T-helper 1 cell treated with Interleukin-12 subunit alpha and Interleukin-12 subunit beta and Interleukin-4 antibody, amounts not matched to agents 30 μg/mL and 1 μg/mL, for 36 hours (primary cell): Measurements from ENCODE around the gene SNAI3.

Experiments
- H3K27ac Mint-ChIP-seq: one replicate; pipeline ENCODE4 v1.8.0; 2021; ENCODE audit warnings: mild to moderate bottlenecking, mixed read lengths
- H3K27me3 Mint-ChIP-seq: one replicate; pipeline ENCODE4 v1.8.0; 2021; ENCODE audit warnings: low read depth, mixed read lengths
- H3K36me3 Mint-ChIP-seq: one replicate; pipeline ENCODE4 v1.8.0; 2021; ENCODE audit warnings: low read depth, mixed read lengths
- H3K4me1 Mint-ChIP-seq: one replicate; pipeline ENCODE4 v1.8.0; 2021; ENCODE audit warnings: low read depth, mixed read lengths
- H3K4me3 Mint-ChIP-seq: one replicate; pipeline ENCODE4 v1.8.0; 2021; ENCODE audit warnings: mild to moderate bottlenecking, moderate library complexity, mixed read lengths
- H3K9me3 Mint-ChIP-seq: one replicate; pipeline ENCODE4 v1.8.0; 2021; ENCODE audit warnings: mixed read lengths

SNAI3 gene

DNA sequence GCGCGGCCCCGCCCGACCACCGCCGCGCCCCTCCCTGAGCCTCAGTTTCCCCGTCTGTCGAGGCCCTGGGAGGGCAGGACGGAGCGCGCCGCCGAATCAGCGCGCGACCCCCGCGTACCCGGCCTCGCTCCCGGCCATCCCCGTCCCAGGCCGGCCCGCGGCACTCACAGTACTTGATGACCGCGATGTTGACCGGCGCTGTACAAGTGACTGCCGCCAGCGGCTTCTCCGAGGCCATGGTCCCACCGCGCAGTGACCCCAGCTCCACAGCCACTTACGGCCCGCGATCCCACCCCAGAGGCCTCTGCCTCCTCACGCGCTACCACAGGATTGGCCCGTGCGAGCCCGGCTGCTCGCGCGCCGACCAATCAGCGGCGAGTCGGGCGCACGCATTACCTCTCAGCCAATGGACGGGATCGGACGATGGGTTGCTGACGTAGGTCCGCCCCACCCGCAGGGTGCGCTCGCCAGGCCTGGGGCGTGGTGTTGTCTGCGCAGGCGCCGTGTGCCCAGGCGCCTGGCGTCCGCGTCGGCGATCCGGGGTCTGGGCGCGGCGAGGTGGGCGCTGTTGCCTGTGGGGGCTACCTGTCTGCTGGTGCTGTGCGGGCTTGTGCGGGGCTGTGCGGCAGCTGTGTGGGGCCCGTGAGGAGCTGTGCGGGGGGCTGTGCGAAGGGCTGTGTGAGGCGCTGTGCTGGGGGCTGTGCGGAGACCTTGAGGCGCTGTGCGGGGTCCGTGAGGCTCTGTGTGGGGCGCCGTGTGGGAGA, 23.3 kb downstream of the SNAI3 start, which contains the start of gene MVD:
Gene MVD, minus strand, starts transcription at position 249 of the 764 bp plus-strand sequence. Its CDS starts 11 bp downstream, at position 238.
- Mint-ChIP-seq H3K27ac (peak within 1 kb of the TSS; percentile 96), H3K9me3 (no peaks in the 10 kb centered on the region), H3K36me3 (peaks cover 7% of the 10 kb centered on the region), H3K27me3 (no peaks in the 10 kb centered on the region), H3K4me1 (peaks cover 21% of the 10 kb centered on the region), H3K4me3 (peak within 1 kb of the TSS; percentile 96)

DNA sequence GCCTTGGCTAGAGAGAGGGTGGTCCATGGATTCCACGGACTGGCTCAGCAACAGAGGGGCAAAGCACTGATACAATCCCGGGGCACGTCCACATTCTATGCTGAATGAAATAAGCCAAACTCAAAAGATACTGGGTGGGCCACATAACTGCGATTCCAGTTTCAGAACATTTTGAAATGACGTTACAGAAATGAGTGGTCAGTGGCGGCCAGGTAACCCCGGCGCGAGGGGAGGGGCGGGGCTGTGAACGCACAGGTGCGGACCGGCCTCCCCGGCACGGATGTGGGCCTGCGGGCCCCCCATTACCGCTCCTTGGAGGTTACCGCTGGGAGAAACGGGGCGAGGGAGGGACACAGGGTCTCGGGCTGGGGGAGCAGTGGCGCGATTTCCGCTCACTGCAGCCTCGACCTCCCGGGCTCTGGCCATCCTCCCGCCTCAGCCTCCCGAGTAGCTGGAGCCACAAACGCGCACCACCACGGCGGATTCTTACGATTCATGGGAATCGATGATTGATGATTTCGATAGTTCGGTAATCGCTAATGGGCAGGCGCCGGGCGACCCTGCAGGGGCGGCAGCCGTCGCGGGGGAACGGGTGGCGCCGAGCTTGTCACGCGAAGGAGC, 24.0 kb downstream of the SNAI3 start:
- Mint-ChIP-seq H3K27me3 (no peaks in the 10 kb centered on the region), H3K27ac (peak overlapping the region; percentile 89), H3K4me3 (peak overlapping the region; percentile 96), H3K4me1 (peaks cover 21% of the 10 kb centered on the region), H3K36me3 (peaks cover 7% of the 10 kb centered on the region), H3K9me3 (no peaks in the 10 kb centered on the region)

DNA sequence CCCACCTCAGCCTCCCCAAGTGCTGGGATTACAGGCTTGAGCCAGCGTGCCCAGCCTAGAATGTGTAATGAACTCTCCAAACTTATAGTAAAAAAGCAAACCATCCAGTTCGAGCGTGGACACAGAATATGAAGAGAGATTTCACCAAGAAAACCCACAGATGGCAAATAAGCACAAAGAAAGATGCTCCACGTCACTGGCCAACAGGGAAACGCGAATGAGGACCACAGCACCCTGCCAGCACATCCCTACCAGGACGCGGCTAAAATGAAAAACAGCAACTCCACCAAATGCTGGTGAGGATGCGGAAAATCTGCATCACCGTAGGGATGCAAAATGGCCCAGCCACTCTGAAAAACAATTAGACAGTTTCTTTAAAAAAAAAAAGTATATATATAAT, 24.8 kb downstream of the SNAI3 start:
- Mint-ChIP-seq H3K4me1 (peaks cover 21% of the 10 kb centered on the region), H3K27ac (no peak overlapping the region), H3K36me3 (peaks cover 5% of the 10 kb centered on the region), H3K27me3 (no peaks in the 10 kb centered on the region), H3K4me3 (peak overlapping the region; percentile 73), H3K9me3 (no peaks in the 10 kb centered on the region)

DNA sequence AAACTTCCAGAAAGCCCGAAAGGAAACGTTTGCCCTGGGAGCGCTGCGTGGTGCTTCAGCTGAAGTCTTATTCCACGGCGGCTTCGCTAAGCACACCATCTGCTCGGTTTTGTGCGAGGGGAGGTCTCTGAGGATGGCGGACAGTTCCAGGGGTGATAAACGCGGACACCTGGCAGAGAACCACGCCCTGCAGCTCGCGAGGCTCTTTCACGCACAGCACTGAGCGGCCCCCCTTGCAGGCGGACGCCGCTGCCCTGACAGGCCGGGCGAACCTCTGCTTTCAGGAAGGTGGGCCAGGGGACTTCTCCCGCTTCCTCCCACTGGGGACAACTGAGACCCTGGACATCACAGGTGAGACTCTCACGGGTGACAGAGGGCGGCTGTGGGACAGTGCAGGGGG, 27.1 kb downstream of the SNAI3 start:
- Mint-ChIP-seq H3K27ac (no peak overlapping the region), H3K4me1 (peaks cover 14% of the 10 kb centered on the region), H3K4me3 (no peak overlapping the region), H3K27me3 (no peaks in the 10 kb centered on the region), H3K36me3 (peaks cover 10% of the 10 kb centered on the region), H3K9me3 (no peaks in the 10 kb centered on the region)

DNA sequence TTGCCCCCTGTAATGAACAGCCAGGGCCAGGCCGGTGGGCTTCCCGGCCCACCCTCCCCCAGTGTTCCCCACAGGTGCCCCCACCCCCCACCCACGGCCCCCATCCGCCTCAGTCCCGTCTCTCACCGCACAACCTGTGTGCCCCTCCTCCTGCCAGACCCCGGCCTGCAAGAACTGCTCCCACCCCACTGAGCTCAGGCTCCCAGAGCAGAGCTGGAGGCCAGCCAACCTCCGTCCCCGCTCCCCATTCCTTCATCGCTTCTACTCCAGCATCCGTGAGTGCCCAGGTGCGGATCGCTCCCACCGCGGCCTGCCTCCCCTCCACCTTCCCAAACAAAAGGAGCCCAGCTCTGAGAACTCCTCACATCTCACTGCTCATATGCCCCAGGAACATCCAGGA, 27.6 kb downstream of the SNAI3 start:
- H3K36me3 Mint-ChIP-seq: peaks cover 10% of the 10 kb centered on the region
- no peak overlapping the region for H3K27ac Mint-ChIP-seq
- H3K4me1 Mint-ChIP-seq: peaks cover 12% of the 10 kb centered on the region
- H3K9me3 Mint-ChIP-seq: no peaks in the 10 kb centered on the region
- H3K4me3 Mint-ChIP-seq: no peak overlapping the region
- no peaks in the 10 kb centered on the region for H3K27me3 Mint-ChIP-seq

DNA sequence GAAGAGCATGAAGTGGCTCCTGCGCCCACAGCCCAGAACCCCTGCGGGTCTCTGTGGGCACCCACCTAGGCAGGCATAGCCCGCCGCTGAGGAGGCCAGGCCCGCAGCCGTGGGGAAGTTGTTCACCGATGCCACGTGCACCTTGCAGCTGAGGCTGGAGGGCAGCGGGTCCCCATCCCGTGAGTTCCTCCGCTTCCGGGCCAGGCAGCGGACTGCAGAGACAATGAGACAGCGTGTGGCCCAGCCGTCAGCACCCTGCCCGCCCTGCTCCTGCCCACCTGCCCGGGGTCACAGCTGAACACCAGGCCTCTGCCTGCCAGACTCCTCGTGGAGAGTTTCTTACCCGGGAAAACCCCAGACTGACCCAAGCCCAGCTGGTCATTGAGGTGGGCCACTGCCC, 28.9 kb downstream of the SNAI3 start:
- Mint-ChIP-seq H3K9me3 (no peaks in the 10 kb centered on the region), H3K27me3 (no peaks in the 10 kb centered on the region), H3K36me3 (peaks cover 12% of the 10 kb centered on the region), H3K27ac (no peak overlapping the region), H3K4me1 (peaks cover 12% of the 10 kb centered on the region), H3K4me3 (no peak overlapping the region)

DNA sequence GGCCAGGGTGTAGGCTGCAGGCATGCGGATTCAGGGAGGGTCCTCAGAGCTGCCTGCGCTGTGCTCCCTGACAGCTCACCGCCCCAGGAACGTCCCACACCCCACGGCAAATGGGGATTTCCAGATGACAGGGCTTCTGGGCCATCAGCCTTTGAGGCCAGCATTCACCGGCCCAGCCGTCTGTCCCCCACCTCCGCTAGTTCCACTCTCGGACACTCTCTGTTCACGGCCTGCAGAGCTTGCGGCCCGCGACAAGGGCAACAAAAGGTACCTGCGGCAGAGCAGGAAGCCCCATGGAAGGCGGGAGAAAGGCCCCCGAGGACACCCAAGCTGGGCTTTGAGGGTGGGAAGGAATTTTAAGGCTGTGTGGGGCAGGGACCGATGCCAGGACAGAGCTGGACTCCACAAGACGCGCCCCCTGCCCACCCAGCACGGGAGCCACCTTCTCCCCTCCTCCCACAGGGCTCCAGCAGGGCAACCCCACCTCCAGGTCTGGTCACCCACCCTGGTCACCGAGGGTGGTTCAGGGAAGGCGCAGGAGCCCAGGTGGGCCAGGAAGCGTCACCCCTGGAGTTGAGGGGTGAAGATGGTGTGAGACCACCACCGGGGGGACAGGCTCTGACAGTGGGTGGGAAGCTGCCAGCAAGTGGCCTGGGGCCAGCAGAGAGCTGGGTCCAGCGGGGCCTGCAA, 29.9 kb downstream of the SNAI3 start:
- Mint-ChIP-seq H3K36me3 (peaks cover 9% of the 10 kb centered on the region), H3K27ac (no peak overlapping the region), H3K9me3 (no peaks in the 10 kb centered on the region), H3K4me1 (peaks cover 9% of the 10 kb centered on the region), H3K27me3 (no peaks in the 10 kb centered on the region), H3K4me3 (no peak overlapping the region)

DNA sequence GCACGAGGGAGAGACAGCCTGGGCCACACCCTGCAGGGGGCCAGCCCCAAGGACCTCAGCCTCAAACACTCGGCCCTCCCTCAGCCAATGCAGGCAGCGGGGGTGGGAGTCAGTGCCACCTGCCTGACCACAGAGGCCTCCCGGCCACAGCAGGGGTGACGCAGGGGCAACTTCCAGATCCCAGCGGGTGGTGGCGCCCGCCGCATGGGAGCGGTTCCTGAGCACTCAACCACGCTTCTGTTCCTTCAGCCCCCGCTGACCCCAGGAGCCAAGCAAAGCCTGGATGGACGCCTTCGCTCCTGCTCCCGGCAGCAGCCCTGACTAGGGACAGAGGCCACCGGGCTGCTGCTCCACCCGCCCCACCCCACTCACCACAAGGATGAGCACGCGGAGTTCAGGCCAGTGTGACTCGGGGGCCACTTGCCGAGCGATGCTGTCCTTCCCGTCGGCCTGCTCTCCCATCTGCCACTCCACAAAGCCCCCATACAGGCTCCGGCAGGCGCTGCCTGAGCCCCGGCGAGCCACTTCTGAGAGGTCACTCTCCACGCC, 30.5 kb downstream of the SNAI3 start:
- H3K27ac Mint-ChIP-seq: no peak overlapping the region
- H3K4me3 Mint-ChIP-seq: no peak overlapping the region
- no peaks in the 10 kb centered on the region for H3K27me3 Mint-ChIP-seq
- no peaks in the 10 kb centered on the region for H3K9me3 Mint-ChIP-seq
- peaks cover 7% of the 10 kb centered on the region for H3K4me1 Mint-ChIP-seq
- peaks cover 11% of the 10 kb centered on the region for H3K36me3 Mint-ChIP-seq

DNA sequence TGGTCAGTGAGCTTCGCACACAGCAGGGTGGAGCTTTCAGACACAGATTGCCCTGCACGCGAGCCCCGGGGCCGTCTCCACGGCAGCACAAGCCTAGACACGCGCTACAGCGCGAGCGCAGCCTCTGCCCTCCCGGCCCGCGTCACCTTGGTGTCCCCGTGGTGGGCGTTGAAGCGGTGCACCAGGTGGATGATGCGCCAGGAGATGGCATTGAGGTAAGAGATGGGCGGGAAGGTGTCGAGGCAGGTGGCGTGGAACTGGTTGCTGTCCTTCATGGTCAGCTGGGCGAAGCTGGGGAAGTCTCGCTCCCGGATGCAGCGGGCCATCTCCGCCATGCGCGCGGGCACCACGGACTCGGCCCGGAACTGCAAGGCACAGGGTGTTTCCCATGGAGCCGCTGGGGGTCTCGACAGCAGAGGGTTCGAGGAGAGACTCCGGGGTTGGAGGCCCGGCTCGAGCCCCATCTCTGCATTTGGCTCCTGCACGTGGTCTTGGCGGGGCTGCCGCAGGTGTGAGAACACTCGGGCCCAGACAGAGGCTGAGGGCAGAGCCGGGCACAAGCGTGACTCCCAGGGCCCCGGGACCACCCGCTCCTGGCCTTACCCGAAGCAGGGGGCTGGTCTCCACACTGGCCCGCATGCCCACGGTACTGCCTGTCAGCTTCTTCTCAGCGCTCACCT, 31.1 kb downstream of the SNAI3 start:
- Mint-ChIP-seq H3K36me3 (peaks cover 11% of the 10 kb centered on the region), H3K4me3 (no peak overlapping the region), H3K27me3 (no peaks in the 10 kb centered on the region), H3K27ac (no peak overlapping the region), H3K4me1 (peaks cover 7% of the 10 kb centered on the region), H3K9me3 (no peaks in the 10 kb centered on the region)

DNA sequence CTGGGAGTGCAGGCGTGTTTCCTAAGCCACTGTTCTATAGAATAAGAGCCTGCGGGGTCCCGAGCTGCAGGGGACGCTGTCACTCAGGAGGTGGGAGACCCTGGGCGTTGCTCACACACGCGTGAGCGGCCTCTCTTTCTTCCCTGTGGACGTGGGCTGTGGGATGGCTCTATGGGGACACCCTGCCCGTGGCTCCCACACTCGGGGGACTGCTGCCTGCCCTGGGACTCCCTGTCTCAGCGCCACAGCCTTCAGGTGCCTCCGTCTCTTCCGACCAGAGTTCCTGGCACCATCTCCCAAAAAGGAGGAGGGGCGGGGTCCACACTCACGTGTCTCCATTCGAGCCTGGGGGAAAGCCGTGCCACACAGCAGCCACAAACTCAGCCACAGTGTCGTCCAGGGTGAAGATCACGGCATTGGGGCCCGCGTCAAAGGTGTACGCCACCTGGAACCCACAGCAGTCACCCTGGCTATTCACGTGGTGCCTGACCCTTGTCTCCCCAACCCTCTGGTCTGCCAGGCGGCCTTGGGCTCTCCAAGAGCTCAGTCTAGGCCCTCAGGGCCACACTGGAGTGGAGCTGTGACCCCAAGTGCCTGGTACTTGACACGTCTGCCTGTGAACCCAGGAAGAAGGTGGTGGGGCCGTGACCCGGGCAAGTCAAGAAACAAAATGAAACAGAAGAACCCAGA, 31.8 kb downstream of the SNAI3 start:
- H3K4me1 Mint-ChIP-seq: peaks cover 7% of the 10 kb centered on the region
- no peaks in the 10 kb centered on the region for H3K9me3 Mint-ChIP-seq
- H3K36me3 Mint-ChIP-seq: peaks cover 12% of the 10 kb centered on the region
- H3K4me3 Mint-ChIP-seq: no peak overlapping the region
- no peak overlapping the region for H3K27ac Mint-ChIP-seq
- H3K27me3 Mint-ChIP-seq: no peaks in the 10 kb centered on the region

DNA sequence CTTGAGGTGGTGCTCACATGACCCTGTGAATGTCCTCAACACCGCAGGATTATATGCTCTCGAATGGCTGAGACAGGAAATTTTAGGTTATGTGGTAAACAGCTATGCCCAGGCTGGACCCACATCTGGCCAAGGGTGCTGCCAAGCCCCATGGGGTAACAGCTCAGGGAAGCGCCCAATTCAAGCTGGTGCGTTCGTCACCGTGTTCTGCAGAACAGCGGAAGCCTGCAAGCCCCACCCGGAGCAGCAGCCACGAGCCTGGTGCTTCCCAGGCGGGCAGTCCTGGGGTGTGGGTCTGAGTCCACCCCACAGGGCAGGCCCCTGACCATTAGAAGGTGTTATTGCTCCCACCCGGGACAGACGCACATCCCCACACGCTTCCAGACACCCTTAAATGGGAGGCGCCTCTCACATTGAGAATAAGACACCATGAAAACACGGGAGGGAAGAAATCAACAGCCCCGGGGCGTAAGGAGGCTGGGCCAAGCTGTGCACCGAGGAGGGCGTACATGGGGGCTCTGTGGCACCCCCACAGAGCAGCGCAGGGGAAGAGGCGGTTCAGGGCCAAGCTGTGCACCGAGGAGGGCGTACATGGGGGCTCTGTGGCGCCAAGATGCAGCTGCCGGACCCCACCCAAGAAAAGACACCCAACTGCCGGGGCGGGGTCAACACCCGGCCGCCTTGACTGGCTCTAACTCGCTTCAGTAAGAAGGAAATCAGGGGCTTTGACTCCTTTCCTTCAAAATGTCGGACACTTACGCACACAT, 32.5 kb downstream of the SNAI3 start:
- no peak overlapping the region for H3K4me3 Mint-ChIP-seq
- H3K27ac Mint-ChIP-seq: peak overlapping the region; percentile 66
- H3K36me3 Mint-ChIP-seq: peaks cover 17% of the 10 kb centered on the region
- H3K9me3 Mint-ChIP-seq: no peaks in the 10 kb centered on the region
- H3K27me3 Mint-ChIP-seq: no peaks in the 10 kb centered on the region
- H3K4me1 Mint-ChIP-seq: peaks cover 13% of the 10 kb centered on the region

DNA sequence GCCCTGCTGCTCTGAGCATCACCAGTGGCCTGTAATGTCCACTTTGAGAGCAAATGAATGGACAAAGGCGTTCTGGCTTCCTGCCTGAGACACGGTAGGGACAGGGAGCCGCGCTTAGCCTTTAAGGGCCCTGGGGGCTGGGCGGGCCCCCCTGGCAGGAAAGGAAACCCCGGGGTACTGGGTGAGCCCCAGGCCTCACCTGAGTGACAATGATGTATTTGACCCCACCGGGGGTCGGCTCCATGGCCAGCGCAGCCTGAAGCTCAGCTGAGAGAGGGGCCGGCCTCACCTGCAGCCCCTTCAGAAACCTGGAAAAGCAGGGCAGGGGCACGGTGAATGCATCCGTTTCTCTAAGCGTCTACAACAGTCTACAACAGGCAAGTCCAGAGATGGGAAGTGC, 33.2 kb downstream of the SNAI3 start:
- H3K4me1 Mint-ChIP-seq: peaks cover 13% of the 10 kb centered on the region
- peaks cover 17% of the 10 kb centered on the region for H3K36me3 Mint-ChIP-seq
- H3K27ac Mint-ChIP-seq: peak overlapping the region; percentile 66
- H3K27me3 Mint-ChIP-seq: no peaks in the 10 kb centered on the region
- H3K4me3 Mint-ChIP-seq: no peak overlapping the region
- no peaks in the 10 kb centered on the region for H3K9me3 Mint-ChIP-seq

DNA sequence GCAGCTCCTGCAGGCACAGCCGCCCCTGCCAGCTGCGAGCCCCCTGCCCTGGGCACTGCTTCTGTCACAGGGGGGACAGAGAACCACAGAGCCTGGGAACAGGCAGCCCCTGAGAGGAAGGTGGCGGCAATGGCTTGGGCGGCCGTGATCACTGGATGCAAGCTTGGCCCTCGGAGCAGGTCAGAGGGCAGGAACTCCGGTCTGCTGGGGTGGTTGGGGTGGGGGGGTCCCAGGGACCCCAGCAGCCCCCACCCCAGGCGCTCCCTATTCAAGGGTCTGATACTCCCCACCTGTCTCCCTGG, 33.6 kb downstream of the SNAI3 start:
- H3K4me3 Mint-ChIP-seq: no peak overlapping the region
- H3K4me1 Mint-ChIP-seq: peaks cover 13% of the 10 kb centered on the region
- H3K9me3 Mint-ChIP-seq: no peaks in the 10 kb centered on the region
- peaks cover 17% of the 10 kb centered on the region for H3K36me3 Mint-ChIP-seq
- H3K27ac Mint-ChIP-seq: no peak overlapping the region
- no peaks in the 10 kb centered on the region for H3K27me3 Mint-ChIP-seq
